Upper lobe of right lung (tissue), 1 donor: Measurements from ENCODE around the gene CS. TPM values are rescaled to one million over a fixed set of nuclear protein-coding genes. Genes with fewer than 3 reads are reported as not detected.

Experiments
- ATAC-seq: fragments of 200-7000 bp; cut with Tn5 transposase; one replicate; pipeline ENCODE4 v1.9.1; 2020; ENCODE audit warnings: mild to moderate bottlenecking, moderate library complexity
- DNase-seq: peaks from one replicate; pipeline ENCODE4 v3.0.0-alpha.2; 2020
- H3K27ac ChIP-seq: fragments of 200-600 bp; one replicate; pipeline ENCODE4 v1.8.0; 2022
- H3K27me3 ChIP-seq: fragments of 200-600 bp; one replicate; pipeline ENCODE4 v1.8.0; 2022; ENCODE audit warnings: mild to moderate bottlenecking
- H3K36me3 ChIP-seq: fragments of 200-600 bp; one replicate; pipeline ENCODE4 v1.8.0; 2022
- H3K4me1 ChIP-seq: fragments of 200-600 bp; one replicate; pipeline ENCODE4 v1.8.0; 2022
- H3K4me3 ChIP-seq: fragments of 200-600 bp; one replicate; pipeline ENCODE4 v1.8.0; 2022; ENCODE audit warnings: mild to moderate bottlenecking
- H3K9me3 ChIP-seq: fragments of 200-600 bp; one replicate; pipeline ENCODE4 v1.8.0; 2022
- intact Hi-C: fragments of 100-400 bp; cut with DNase I; formaldehyde crosslinking; loops from one replicate; pipeline ENCODE4 v1.11.0; 2022
- total RNA-seq: library from RNA; stranded (reverse); fragmentation: NEBNext Ultra II Directional; extraction: Animal tissue kit (Norgen Biotek cat#: 25700); gene quantifications from one replicate; pipeline ENCODE4 v1.2.1, GENCODE V29; 2021
- TF ChIP-seq, protein P1 (sequence below): fragments of 200-600 bp; IDR thresholded peaks from one replicate; pipeline ENCODE4 v1.8.0; 2022; ENCODE audit warnings: antibody characterized with exemption
- donor health status: DM: no; HTN: yes; CAD: no; lungs with severe emphysema.

CS gene
- total RNA-seq, 1 donor from 2014 or later = 159 TPM

DNA sequence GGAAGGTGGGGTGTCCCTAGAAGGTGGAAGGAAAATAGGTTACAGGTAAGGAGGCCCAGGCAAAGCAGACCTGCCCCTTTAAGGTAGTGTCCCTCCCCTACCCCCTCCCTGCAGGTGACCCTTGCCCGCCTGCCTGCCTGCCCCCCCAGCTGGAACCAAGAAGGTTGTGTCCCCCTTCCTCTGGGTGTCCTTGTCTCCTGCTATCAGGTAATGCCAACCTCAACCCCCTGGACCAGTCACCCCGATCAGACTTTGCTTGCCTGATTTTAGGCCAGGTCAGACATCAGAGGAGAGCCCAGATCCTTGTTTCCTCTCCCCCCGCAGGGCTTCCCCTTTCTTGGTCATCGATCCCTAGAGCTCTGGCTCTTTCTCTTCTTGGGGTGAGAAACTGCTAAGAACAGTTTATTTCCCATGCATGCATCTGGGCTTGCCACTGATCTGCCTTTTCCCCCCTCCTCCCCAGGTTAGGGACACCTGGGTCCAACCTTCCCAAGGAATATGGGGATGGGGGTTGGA is 70.2 kb downstream of the CS start, which contains the start of gene SLC39A5:
SLC39A5 (plus strand) TSS at position 136 of the 516 bp plus-strand sequence. CDS start 1,224 bp downstream, outside the sequence.
- Histone ChIP-seq H3K27ac (no peak within 1 kb of the TSS), H3K36me3 (peaks cover 11% of the 10 kb centered on the region), H3K4me1 (peaks cover 1% of the 10 kb centered on the region), H3K4me3 (no peak within 1 kb of the TSS), H3K27me3 (no peaks in the 10 kb centered on the region), H3K9me3 (no peaks in the 10 kb centered on the region)
- intact Hi-C loops = loop anchor here (5.0 kb wide), 1 partner anchor 38 kb away; no protein-coding TSS in a partner anchor
- DNase-seq (no peak), ATAC-seq (no peak)
- TF ChIP-seq, protein P1, sequence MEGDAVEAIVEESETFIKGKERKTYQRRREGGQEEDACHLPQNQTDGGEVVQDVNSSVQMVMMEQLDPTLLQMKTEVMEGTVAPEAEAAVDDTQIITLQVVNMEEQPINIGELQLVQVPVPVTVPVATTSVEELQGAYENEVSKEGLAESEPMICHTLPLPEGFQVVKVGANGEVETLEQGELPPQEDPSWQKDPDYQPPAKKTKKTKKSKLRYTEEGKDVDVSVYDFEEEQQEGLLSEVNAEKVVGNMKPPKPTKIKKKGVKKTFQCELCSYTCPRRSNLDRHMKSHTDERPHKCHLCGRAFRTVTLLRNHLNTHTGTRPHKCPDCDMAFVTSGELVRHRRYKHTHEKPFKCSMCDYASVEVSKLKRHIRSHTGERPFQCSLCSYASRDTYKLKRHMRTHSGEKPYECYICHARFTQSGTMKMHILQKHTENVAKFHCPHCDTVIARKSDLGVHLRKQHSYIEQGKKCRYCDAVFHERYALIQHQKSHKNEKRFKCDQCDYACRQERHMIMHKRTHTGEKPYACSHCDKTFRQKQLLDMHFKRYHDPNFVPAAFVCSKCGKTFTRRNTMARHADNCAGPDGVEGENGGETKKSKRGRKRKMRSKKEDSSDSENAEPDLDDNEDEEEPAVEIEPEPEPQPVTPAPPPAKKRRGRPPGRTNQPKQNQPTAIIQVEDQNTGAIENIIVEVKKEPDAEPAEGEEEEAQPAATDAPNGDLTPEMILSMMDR = no peak

DNA sequence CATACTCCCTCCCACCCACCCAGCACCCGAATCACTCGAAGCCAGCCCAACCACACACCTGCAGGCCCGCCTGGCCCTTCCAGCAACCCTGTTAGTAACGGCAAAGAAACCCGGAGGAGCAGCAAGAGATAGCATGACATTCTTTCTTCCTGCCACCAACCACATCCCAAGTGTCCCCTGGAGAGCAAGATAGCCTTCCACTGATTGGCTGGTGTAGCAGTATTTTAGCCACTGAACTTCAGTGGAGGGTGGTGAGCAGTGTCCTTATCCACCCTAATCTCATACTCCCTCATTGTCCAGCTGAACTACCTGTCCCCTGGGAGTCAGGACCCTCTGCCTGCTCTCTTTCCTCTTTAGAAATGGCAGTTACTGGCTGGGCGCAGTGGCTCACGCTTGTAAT is 71.0 kb downstream of the CS start:
- H3K4me3 ChIP-seq = no peak overlapping the region
- no peak for DNase-seq
- peaks cover 6% of the 10 kb centered on the region for H3K4me1 ChIP-seq
- intact Hi-C loops = loop anchor here (5.0 kb wide), 1 partner anchor 37 kb away; no protein-coding TSS in a partner anchor
- no peak for ATAC-seq
- H3K36me3 ChIP-seq = peaks cover 11% of the 10 kb centered on the region
- TF ChIP-seq, protein P1 = no peak
- no peaks in the 10 kb centered on the region for H3K27me3 ChIP-seq
- no peaks in the 10 kb centered on the region for H3K9me3 ChIP-seq
- no peak overlapping the region for H3K27ac ChIP-seq

DNA sequence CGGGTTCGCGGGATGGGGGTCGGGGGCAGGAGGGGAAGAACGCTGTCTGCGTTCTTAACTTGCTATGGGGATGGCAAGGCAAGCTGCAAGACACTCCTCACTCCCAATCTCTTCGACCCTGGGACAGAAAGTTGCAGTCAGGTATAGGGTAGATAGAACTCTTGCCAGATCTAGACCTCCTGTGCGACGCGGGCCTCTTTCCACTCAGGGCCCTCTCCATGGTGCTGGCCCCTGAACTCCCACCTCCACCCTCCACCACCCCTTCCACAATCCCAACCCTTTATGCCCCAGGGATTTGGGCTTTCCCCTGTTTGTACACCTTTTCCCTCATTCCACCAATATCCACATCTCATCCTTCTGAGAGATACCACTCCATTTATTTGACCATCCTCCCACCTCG is 75.2 kb downstream of the CS start:
- TF ChIP-seq, protein P1 = no peak
- H3K4me3 ChIP-seq = peak overlapping the region; percentile 73
- peaks cover 27% of the 10 kb centered on the region for H3K4me1 ChIP-seq
- peak overlapping the region; percentile 79 for H3K27ac ChIP-seq
- intact Hi-C loops = loop anchor here (5.0 kb wide), 1 partner anchor 33 kb away; no protein-coding TSS in a partner anchor
- no peak for ATAC-seq
- no peaks in the 10 kb centered on the region for H3K27me3 ChIP-seq
- H3K36me3 ChIP-seq = peaks cover 11% of the 10 kb centered on the region
- no peak for DNase-seq
- no peaks in the 10 kb centered on the region for H3K9me3 ChIP-seq

DNA sequence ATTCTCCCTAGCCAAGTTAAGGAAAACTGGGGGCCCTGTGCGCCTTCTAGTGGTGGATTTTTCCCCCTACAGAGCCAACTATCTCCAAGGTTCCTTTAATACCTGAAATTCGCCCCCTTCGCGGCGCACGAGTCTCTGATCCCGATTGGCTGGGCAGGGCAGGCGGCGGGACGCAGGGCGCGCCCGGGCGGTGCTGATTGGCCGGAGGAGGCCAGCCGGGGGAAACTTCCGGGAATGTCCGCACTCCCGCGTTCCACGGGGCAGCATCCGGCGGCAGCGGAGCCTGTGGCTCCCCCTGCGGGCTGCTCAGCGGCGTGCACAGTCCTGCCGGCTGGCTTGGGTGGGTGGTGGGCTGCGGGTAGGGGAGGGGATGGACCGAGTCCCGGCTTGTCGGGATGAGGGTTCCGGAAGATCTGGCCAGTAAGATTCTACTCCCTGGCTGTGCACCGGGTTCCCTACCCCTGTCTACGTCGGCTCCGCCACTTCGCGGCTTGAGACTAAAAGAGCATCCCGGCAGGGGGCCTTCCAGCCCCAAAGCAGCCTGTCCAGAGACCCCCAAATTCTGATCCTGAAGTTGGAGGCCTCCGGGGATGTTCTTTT is 75.9 kb downstream of the CS start, which contains the start of gene NABP2:
NABP2 (plus strand) TSS at position 241 of the 600 bp plus-strand sequence. CDS start 515 bp downstream, outside the sequence.
- TF ChIP-seq, protein P1 = peak; percentile 86
- Histone ChIP-seq H3K9me3 (no peaks in the 10 kb centered on the region), H3K27ac (peak within 1 kb of the TSS; percentile 96), H3K4me3 (peak within 1 kb of the TSS; percentile 73), H3K4me1 (peaks cover 34% of the 10 kb centered on the region), H3K27me3 (no peaks in the 10 kb centered on the region), H3K36me3 (peaks cover 9% of the 10 kb centered on the region)
- ATAC-seq (peak; percentile 91), DNase-seq (peak; percentile 99)
- intact Hi-C loops = no loop called here

DNA sequence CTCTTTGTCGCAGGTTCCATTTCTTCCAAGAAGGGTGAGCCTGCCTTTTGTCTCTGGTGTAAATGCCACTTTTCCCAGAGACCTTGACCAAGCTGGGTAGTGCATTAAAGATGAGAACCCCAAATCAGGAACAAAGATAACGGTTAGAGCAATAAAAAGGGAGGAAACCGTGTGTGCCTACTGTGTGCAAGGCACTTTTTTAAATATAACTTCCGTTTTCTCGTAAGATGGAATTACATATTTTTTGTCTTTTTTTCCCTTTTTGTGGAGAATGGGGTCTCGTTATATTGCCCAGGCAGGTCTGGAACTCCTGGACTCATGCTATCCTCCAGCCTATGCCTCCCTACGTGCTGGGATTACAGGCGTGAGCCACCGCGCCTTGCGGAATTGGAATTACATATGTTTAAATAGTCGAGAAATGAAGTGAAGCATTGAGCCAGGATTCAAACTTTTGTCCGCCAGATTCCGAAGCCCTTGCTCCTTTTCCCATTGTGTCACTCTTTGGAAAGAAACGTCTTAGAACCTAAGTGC is 76.5 kb downstream of the CS start:
- Histone ChIP-seq H3K4me3 (peak overlapping the region; percentile 73), H3K9me3 (no peaks in the 10 kb centered on the region), H3K4me1 (peaks cover 39% of the 10 kb centered on the region), H3K27me3 (no peaks in the 10 kb centered on the region), H3K36me3 (peaks cover 5% of the 10 kb centered on the region), H3K27ac (peak overlapping the region; percentile 96)
- DNase-seq (no peak), ATAC-seq (no peak)
- TF ChIP-seq, protein P1 = no peak
- intact Hi-C loops = no loop called here
